ENCODE measurements around the gene TBX2. TPM values are rescaled to one million over a fixed set of nuclear protein-coding genes. Genes with fewer than 3 reads are reported as not detected.

Gene TBX2
- total and polyA plus RNA-seq, 2 of the 4 experiments (the other 2 are of a cell fraction) = 20.1 to 64.1 TPM

DNA sequence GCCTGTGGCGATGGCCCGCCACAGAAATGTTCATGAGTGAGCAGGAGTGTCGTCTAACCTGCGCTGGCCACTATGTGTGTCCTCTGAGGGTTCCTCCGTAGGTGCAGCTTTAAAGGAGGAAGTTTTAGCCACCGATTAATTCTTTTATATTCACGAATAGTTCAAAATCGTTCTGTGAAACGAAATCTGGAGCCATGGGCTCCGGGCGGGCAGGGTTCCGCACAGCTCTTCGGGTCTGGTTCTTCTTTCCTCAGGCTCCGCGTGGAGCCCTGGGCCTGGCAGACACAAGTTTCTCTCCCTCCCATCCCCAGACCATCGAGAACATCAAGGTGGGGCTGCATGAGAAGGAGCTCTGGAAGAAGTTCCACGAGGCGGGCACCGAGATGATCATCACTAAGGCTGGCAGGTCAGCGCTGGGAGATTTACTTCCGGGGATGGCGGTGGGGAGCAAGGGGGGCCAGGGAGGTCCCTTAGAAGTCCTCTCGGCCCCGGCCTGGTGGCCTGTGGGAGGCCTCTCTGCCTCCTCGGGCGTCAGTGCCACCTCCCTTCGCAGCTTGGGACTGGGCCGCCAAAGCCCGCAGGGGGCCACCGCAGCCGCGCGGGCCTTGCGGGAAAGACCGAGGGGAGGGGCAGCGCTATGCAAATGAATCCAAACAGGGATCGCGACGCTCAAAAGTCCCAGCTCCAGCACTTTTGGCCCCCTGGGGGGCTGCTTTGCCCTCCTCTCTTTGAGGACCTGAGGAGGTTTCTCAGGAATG lies 57.8 kb downstream of the TBX2 start:
- Histone ChIP-seq H3K36me3 (ENCODE audit: control insufficient read depth, insufficient read depth, low read length) (no peaks in the 10 kb centered on the region), H2BK5ac (ENCODE audit: low read depth, low read length, poor library complexity, severe bottlenecking) (no peak overlapping the region), H3K23ac (ENCODE audit: low read depth, low read length) (no peak overlapping the region), H2BK15ac (ENCODE audit: low read depth, low read length) (no peak overlapping the region), H3K9ac (ENCODE audit: low read depth, low read length) (no peak overlapping the region), H4K8ac (ENCODE audit: low read depth in 2 of 2, low read length in 2 of 2) (no peak overlapping the region), H3K27ac (ENCODE audit: insufficient read depth, low read length) (no peak overlapping the region), H3K9me1 (ENCODE audit: insufficient read depth, low read length) (no peaks in the 10 kb centered on the region), H3K4me3 (ENCODE audit: insufficient read depth, low read depth, low read length) (no peak overlapping the region), H3K79me1 (ENCODE audit: low read depth in 1 of 2, low read length in 2 of 2) (no peaks in the 10 kb centered on the region), H2AK9ac (replicated peaks; ENCODE audit: low read depth, low read length, poor library complexity) (no peak overlapping the region), H2AFZ (replicated peaks; ENCODE audit: low read length, poor library complexity) (peak overlapping the region; percentile 38), H2AK5ac (ENCODE audit: low read depth, low read length) (no peak overlapping the region), H2BK120ac (ENCODE audit: low read depth, low read length) (no peak overlapping the region), H3K14ac (replicated peaks; ENCODE audit: low read depth, low read length) (no peak overlapping the region), H4K5ac (ENCODE audit: low read depth, low read length) (no peak overlapping the region), H4K91ac (ENCODE audit: insufficient read depth, low read depth, low read length) (no peak overlapping the region), H3K4ac (ENCODE audit: low read depth, low read length) (no peak overlapping the region), H2BK20ac (ENCODE audit: low read depth, low read length) (no peak overlapping the region), H3K18ac (ENCODE audit: low read depth, low read length) (no peak overlapping the region), H3K56ac (ENCODE audit: extremely low read depth, insufficient read depth, low read length) (no peak overlapping the region), H4K20me1 (ENCODE audit: insufficient read depth, low read length) (no peaks in the 10 kb centered on the region), H3K9me3 (ENCODE audit: control insufficient read depth, insufficient read depth, low read length) (peaks cover 38% of the 10 kb centered on the region), H3K4me1 (ENCODE audit: control insufficient read depth, insufficient read depth, low read length) (peaks cover 4% of the 10 kb centered on the region), H3K27me3 (ENCODE audit: control insufficient read depth, insufficient read depth, low read length) (peaks cover 94% of the 10 kb centered on the region), H3K4me2 (ENCODE audit: low read depth, low read length) (no peak overlapping the region)
- dilution Hi-C loops (cut with HindIII; ENCODE audit: low sequenced_read_pairs, unreplicated experiment) (no loop called here), in situ Hi-C loops (cut with MboI; ENCODE audit: low sequenced_read_pairs) (no loop called here), intact Hi-C loops (cut with micrococcal nuclease) (no loop called here)
- DNase-seq = no peak
- TF ChIP-seq POLR2A (IDR thresholded peaks at IDR 0.05; ENCODE audit: low read depth, low read length) = no peak
- TF ChIP-seq MXI1 (IDR thresholded peaks at IDR 0.05; ENCODE audit: borderline replicate concordance, low read depth, low read length) = no peak
- no peak for TF ChIP-seq MAZ (IDR thresholded peaks at IDR 0.05; ENCODE audit: borderline replicate concordance, low read depth, low read length)
- no peak for TF ChIP-seq CHD1 (IDR thresholded peaks at IDR 0.05; ENCODE audit: low read depth, low read length)
- no peak for TF ChIP-seq MAFK (IDR thresholded peaks at IDR 0.05; ENCODE audit: low read depth, low read length)
- no peak for TF ChIP-seq SMC3 (IDR thresholded peaks at IDR 0.05; ENCODE audit: low read depth, low read length)
- TF ChIP-seq BHLHE40 (IDR thresholded peaks at IDR 0.05; ENCODE audit: low read depth, low read length) = no peak
- no peak for TF ChIP-seq NFE2L2 (IDR thresholded peaks at IDR 0.05; ENCODE audit: low read depth, low read length)
- TF ChIP-seq, protein P1, sequence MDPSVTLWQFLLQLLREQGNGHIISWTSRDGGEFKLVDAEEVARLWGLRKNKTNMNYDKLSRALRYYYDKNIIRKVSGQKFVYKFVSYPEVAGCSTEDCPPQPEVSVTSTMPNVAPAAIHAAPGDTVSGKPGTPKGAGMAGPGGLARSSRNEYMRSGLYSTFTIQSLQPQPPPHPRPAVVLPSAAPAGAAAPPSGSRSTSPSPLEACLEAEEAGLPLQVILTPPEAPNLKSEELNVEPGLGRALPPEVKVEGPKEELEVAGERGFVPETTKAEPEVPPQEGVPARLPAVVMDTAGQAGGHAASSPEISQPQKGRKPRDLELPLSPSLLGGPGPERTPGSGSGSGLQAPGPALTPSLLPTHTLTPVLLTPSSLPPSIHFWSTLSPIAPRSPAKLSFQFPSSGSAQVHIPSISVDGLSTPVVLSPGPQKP (IDR thresholded peaks at IDR 0.05; ENCODE audit: borderline replicate concordance, low read depth, low read length) = no peak
- TF ChIP-seq RFX5 (IDR thresholded peaks at IDR 0.05; ENCODE audit: low read depth, low read length) = no peak
- TF ChIP-seq RAD21 (IDR thresholded peaks at IDR 0.05; ENCODE audit: low read length) = no peak
- TF ChIP-seq, protein P2, sequence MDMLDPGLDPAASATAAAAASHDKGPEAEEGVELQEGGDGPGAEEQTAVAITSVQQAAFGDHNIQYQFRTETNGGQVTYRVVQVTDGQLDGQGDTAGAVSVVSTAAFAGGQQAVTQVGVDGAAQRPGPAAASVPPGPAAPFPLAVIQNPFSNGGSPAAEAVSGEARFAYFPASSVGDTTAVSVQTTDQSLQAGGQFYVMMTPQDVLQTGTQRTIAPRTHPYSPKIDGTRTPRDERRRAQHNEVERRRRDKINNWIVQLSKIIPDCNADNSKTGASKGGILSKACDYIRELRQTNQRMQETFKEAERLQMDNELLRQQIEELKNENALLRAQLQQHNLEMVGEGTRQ (IDR thresholded peaks at IDR 0.05; ENCODE audit: low read depth, low read length) = no peak
- TF ChIP-seq FOS (IDR thresholded peaks at IDR 0.05; ENCODE audit: low read depth, low read length) = no peak
- TF ChIP-seq CEBPB (IDR thresholded peaks at IDR 0.05; ENCODE audit: low read depth, low read length) = no peak
- TF ChIP-seq RCOR1 (IDR thresholded peaks at IDR 0.05; ENCODE audit: insufficient replicate concordance, low read length) = no peak
- TF ChIP-seq, protein P3, sequence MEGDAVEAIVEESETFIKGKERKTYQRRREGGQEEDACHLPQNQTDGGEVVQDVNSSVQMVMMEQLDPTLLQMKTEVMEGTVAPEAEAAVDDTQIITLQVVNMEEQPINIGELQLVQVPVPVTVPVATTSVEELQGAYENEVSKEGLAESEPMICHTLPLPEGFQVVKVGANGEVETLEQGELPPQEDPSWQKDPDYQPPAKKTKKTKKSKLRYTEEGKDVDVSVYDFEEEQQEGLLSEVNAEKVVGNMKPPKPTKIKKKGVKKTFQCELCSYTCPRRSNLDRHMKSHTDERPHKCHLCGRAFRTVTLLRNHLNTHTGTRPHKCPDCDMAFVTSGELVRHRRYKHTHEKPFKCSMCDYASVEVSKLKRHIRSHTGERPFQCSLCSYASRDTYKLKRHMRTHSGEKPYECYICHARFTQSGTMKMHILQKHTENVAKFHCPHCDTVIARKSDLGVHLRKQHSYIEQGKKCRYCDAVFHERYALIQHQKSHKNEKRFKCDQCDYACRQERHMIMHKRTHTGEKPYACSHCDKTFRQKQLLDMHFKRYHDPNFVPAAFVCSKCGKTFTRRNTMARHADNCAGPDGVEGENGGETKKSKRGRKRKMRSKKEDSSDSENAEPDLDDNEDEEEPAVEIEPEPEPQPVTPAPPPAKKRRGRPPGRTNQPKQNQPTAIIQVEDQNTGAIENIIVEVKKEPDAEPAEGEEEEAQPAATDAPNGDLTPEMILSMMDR (conservative IDR thresholded peaks at IDR 0.05; ENCODE audit: low read depth, low read length) = no peak
- ChIA-PET POLR2A (ENCODE audit: unreplicated experiment) (no interaction called here), CTCF (no interaction called here)
- WGBS, 2 experiments (ENCODE audit: extremely low coverage in 2 of 2, insufficient read length in 1 of 2) = 47% methylated on average over 10 of the region's 39 CpGs; no CpG with 5 or more reads in 1 of the 2 experiments
- no TSS peak for BruUV-seq (replicated peaks)
- no peak for ATAC-seq (ENCODE audit: low read depth)
